ENCODE measurements around the gene PUM2. TPM values are rescaled to one million over a fixed set of nuclear protein-coding genes. Genes with fewer than 3 reads are reported as not detected.
A peak's percentile ranks its signal among the peaks of the same experiment; 100 is the strongest.
"Not testable (repeated sequence)": the region's sequence is repeated elsewhere in the genome, so short reads cannot be mapped to it uniquely, and the experiment has no call there.

PUM2 gene
- total RNA-seq, 5 donors from 2014 or later (not counting 1 experiment from before 2014, with no cell fraction given): 128 to 154 (median 138) TPM

- no CpG with 5 or more reads among the region's 1 CpG for WGBS (ENCODE audit: insufficient coverage)
These were observed 93.2 kb downstream of the PUM2 start for GRCh38 chr2:20257411-20257810.

GRCh38 chr2:20254731-20255130, 95.9 kb downstream of the PUM2 start:
- CTCF ChIA-PET: no interaction called here
- H3K4me3 Mint-ChIP-seq: no peak overlapping the region
- no peak overlapping the region for H3K27ac Mint-ChIP-seq
- H3K4me1 Mint-ChIP-seq: peaks cover 0 to 2% (median 0%) of the 10 kb centered on the region in 3 donors
- H3K36me3 Mint-ChIP-seq: peaks cover 63% of the 10 kb centered on the region
- Histone ChIP-seq H3K27me3 (replicated peaks in 1 of 2; ENCODE audit: control insufficient read depth in 2 of 2, extremely low read depth in 1 of 2, insufficient read depth in 2 of 2, low read length in 1 of 2) (no peaks in the 10 kb centered on the region), H3K4me1 (ENCODE audit: control insufficient read depth in 1 of 2, extremely low read depth in 1 of 2, insufficient read depth in 2 of 2, low read length in 2 of 2) (no peaks in the 10 kb centered on the region), H3K36me3 (ENCODE audit: control insufficient read depth in 2 of 2, extremely low read depth in 1 of 2, insufficient read depth in 1 of 2, low read length in 1 of 2) (peaks cover 18 to 69% of the 10 kb centered on the region in 2 donors), H3K27ac (ENCODE audit: low read length) (no peak overlapping the region), H3K9me3 (no peaks in the 10 kb centered on the region), H3K4me3 (ENCODE audit: control insufficient read depth in 1 of 2, extremely low read depth in 1 of 2, low read length in 1 of 2) (no peak overlapping the region)
- no peaks in the 10 kb centered on the region for H3K27me3 Mint-ChIP-seq
- H3K9me3 Mint-ChIP-seq: no peaks in the 10 kb centered on the region
- POLR2A ChIA-PET: no interaction called here
- no peak for ATAC-seq (replicated peaks in 1 of 4)
- WGBS (ENCODE audit: insufficient coverage): no CpG with 5 or more reads among the region's 4 CpGs
- no peak for DNase-seq

More at GRCh38 chr2:20257411-20257810, 93.2 kb downstream of the PUM2 start:
- Mint-ChIP-seq H3K27me3 (no peaks in the 10 kb centered on the region), H3K4me3 (no peak overlapping the region), H3K27ac (no peak overlapping the region), H3K9me3 (no peaks in the 10 kb centered on the region), H3K4me1 (peaks cover 0 to 2% (median 0%) of the 10 kb centered on the region in 3 donors), H3K36me3 (peaks cover 46% of the 10 kb centered on the region)
- ATAC-seq (replicated peaks in 1 of 4) (no peak), DNase-seq (no peak)
- no peak overlapping the region for H3K4me3 ChIP-seq (ENCODE audit: control insufficient read depth in 1 of 2, extremely low read depth in 1 of 2, low read length in 1 of 2)
- no peaks in the 10 kb centered on the region for H3K4me1 ChIP-seq (ENCODE audit: control insufficient read depth in 1 of 2, extremely low read depth in 1 of 2, insufficient read depth in 2 of 2, low read length in 2 of 2)
- H3K27me3 ChIP-seq (replicated peaks in 1 of 2; ENCODE audit: control insufficient read depth in 2 of 2, extremely low read depth in 1 of 2, insufficient read depth in 2 of 2, low read length in 1 of 2): no peaks in the 10 kb centered on the region
- no peaks in the 10 kb centered on the region for H3K9me3 ChIP-seq
- H3K36me3 ChIP-seq (ENCODE audit: control insufficient read depth in 2 of 2, extremely low read depth in 1 of 2, insufficient read depth in 1 of 2, low read length in 1 of 2): peaks cover 22 to 63% of the 10 kb centered on the region in 2 donors
- ChIA-PET CTCF (interaction anchor here in 1 of 2 donors (0.7 kb wide), 1 partner anchor 518 kb away, joined by 3 read pairs; no protein-coding TSS in a partner anchor), POLR2A (no interaction called here)
- H3K27ac ChIP-seq (ENCODE audit: low read length): no peak overlapping the region

- CTCF ChIA-PET: interaction anchor here in 1 of 2 donors (0.9 kb wide), 1 partner anchor 76 kb away, joined by 3 read pairs; no protein-coding TSS in a partner anchor
- Histone ChIP-seq H3K4me3 (ENCODE audit: control insufficient read depth in 1 of 2, extremely low read depth in 1 of 2, low read length in 1 of 2) (no peak overlapping the region), H3K27ac (ENCODE audit: low read length) (no peak overlapping the region), H3K36me3 (ENCODE audit: control insufficient read depth in 2 of 2, extremely low read depth in 1 of 2, insufficient read depth in 1 of 2, low read length in 1 of 2) (peaks cover 18 to 64% of the 10 kb centered on the region in 2 donors), H3K9me3 (no peaks in the 10 kb centered on the region), H3K4me1 (ENCODE audit: control insufficient read depth in 1 of 2, extremely low read depth in 1 of 2, insufficient read depth in 2 of 2, low read length in 2 of 2) (no peaks in the 10 kb centered on the region), H3K27me3 (replicated peaks in 1 of 2; ENCODE audit: control insufficient read depth in 2 of 2, extremely low read depth in 1 of 2, insufficient read depth in 2 of 2, low read length in 1 of 2) (no peaks in the 10 kb centered on the region)
- H3K9me3 Mint-ChIP-seq: no peaks in the 10 kb centered on the region
- H3K4me3 Mint-ChIP-seq: no peak overlapping the region
- POLR2A ChIA-PET: interaction anchor here in 1 of 2 donors (0.7 kb wide), 1 partner anchor 15 kb away, joined by 4 read pairs; no protein-coding TSS in a partner anchor
- no peaks in the 10 kb centered on the region for H3K4me1 Mint-ChIP-seq
- H3K36me3 Mint-ChIP-seq: peaks cover 63% of the 10 kb centered on the region
- DNase-seq (no peak), ATAC-seq (replicated peaks in 1 of 4) (no peak)
- no peaks in the 10 kb centered on the region for H3K27me3 Mint-ChIP-seq
- H3K27ac Mint-ChIP-seq: no peak overlapping the region
These were observed 100.2 kb downstream of the PUM2 start for GRCh38 chr2:20250436-20250835.

GRCh38 chr2:20249170-20249569, 101.5 kb downstream of the PUM2 start:
- ATAC-seq (replicated peaks in 1 of 4): no peak
- CTCF ChIA-PET: no interaction called here
- no peaks in the 10 kb centered on the region for H3K4me1 ChIP-seq (ENCODE audit: control insufficient read depth in 1 of 2, extremely low read depth in 1 of 2, insufficient read depth in 2 of 2, low read length in 2 of 2)
- no peaks in the 10 kb centered on the region for H3K9me3 Mint-ChIP-seq
- no peak overlapping the region for H3K4me3 Mint-ChIP-seq
- no peaks in the 10 kb centered on the region for H3K9me3 ChIP-seq
- peaks cover 55% of the 10 kb centered on the region for H3K36me3 Mint-ChIP-seq
- no peaks in the 10 kb centered on the region for H3K27me3 ChIP-seq (replicated peaks in 1 of 2; ENCODE audit: control insufficient read depth in 2 of 2, extremely low read depth in 1 of 2, insufficient read depth in 2 of 2, low read length in 1 of 2)
- H3K4me3 ChIP-seq (ENCODE audit: control insufficient read depth in 1 of 2, extremely low read depth in 1 of 2, low read length in 1 of 2): no peak overlapping the region
- no peaks in the 10 kb centered on the region for H3K4me1 Mint-ChIP-seq
- no peak overlapping the region for H3K27ac ChIP-seq (ENCODE audit: low read length)
- 83% methylated on average over 5 of the region's 6 CpGs for WGBS (ENCODE audit: insufficient coverage)
- POLR2A ChIA-PET: no interaction called here
- H3K36me3 ChIP-seq (ENCODE audit: control insufficient read depth in 2 of 2, extremely low read depth in 1 of 2, insufficient read depth in 1 of 2, low read length in 1 of 2): peaks cover 14 to 51% of the 10 kb centered on the region in 2 donors
- no peak for DNase-seq
- no peaks in the 10 kb centered on the region for H3K27me3 Mint-ChIP-seq
- peak overlapping the region; percentile 9 to 71 for H3K27ac Mint-ChIP-seq

- peak overlapping the region; percentile 15 to 44 for H3K27ac Mint-ChIP-seq
- H3K4me1 ChIP-seq (ENCODE audit: control insufficient read depth in 1 of 2, extremely low read depth in 1 of 2, insufficient read depth in 2 of 2, low read length in 2 of 2): peaks cover 0 to 1% of the 10 kb centered on the region in 2 experiments
- H3K4me3 Mint-ChIP-seq: no peak overlapping the region
- H3K27me3 Mint-ChIP-seq: no peaks in the 10 kb centered on the region
- no peak overlapping the region for H3K27ac ChIP-seq (ENCODE audit: low read length)
- CTCF ChIA-PET: no interaction called here
- no peaks in the 10 kb centered on the region for H3K27me3 ChIP-seq (replicated peaks in 1 of 2; ENCODE audit: control insufficient read depth in 2 of 2, extremely low read depth in 1 of 2, insufficient read depth in 2 of 2, low read length in 1 of 2)
- no peaks in the 10 kb centered on the region for H3K9me3 Mint-ChIP-seq
- no peak overlapping the region for H3K4me3 ChIP-seq (ENCODE audit: control insufficient read depth in 1 of 2, extremely low read depth in 1 of 2, low read length in 1 of 2)
- no peaks in the 10 kb centered on the region for H3K9me3 ChIP-seq
- H3K36me3 ChIP-seq (ENCODE audit: control insufficient read depth in 2 of 2, extremely low read depth in 1 of 2, insufficient read depth in 1 of 2, low read length in 1 of 2): peaks cover 0 to 31% of the 10 kb centered on the region in 2 donors
- peaks cover under 1 to 1% (median under 1%) of the 10 kb centered on the region in 3 donors for H3K4me1 Mint-ChIP-seq
- DNase-seq (no peak), ATAC-seq (replicated peaks in 1 of 4) (no peak)
- POLR2A ChIA-PET: no interaction called here
- H3K36me3 Mint-ChIP-seq: peaks cover 38% of the 10 kb centered on the region
- WGBS (ENCODE audit: insufficient coverage): 100% methylated on average over 1 of the region's 1 CpG
These were observed 103.6 kb downstream of the PUM2 start for GRCh38 chr2:20247084-20247483.

GRCh38 chr2:20243637-20244036, 107.0 kb downstream of the PUM2 start:
- H3K4me1 ChIP-seq (ENCODE audit: control insufficient read depth in 1 of 2, extremely low read depth in 1 of 2, insufficient read depth in 2 of 2, low read length in 2 of 2); H3K9me3 ChIP-seq; CTCF ChIA-PET; ATAC-seq (replicated peaks in 1 of 4); H3K4me3 Mint-ChIP-seq; H3K27me3 ChIP-seq (replicated peaks in 1 of 2; ENCODE audit: control insufficient read depth in 2 of 2, extremely low read depth in 1 of 2, insufficient read depth in 2 of 2, low read length in 1 of 2); H3K27me3 Mint-ChIP-seq; H3K27ac ChIP-seq (ENCODE audit: low read length); H3K9me3 Mint-ChIP-seq; POLR2A ChIA-PET; H3K4me3 ChIP-seq (ENCODE audit: control insufficient read depth in 1 of 2, extremely low read depth in 1 of 2, low read length in 1 of 2); H3K36me3 ChIP-seq (ENCODE audit: control insufficient read depth in 2 of 2, extremely low read depth in 1 of 2, insufficient read depth in 1 of 2, low read length in 1 of 2); DNase-seq: not testable (repeated sequence)
- Mint-ChIP-seq H3K36me3 (peaks cover 10% of the 10 kb centered on the region), H3K27ac (peak overlapping the region in 1 of 2 donors; percentile 28), H3K4me1 (peaks cover 7 to 11% (median 7%) of the 10 kb centered on the region in 3 donors)
- 90% methylated on average over 2 of the region's 5 CpGs for WGBS (ENCODE audit: insufficient coverage)
